GM12873 (cell line): ENCODE measurements around the gene SFTA2.

ENCODE experiments used
- TF ChIP-seq, protein P1 (sequence below): IDR thresholded peaks from 2 replicates; pipeline ENCODE4 v1.5.1; 2012; ENCODE audit warnings: low read depth, mild to moderate bottlenecking, moderate library complexity, low read length, control low read depth; ENCODE audit not compliant: insufficient read depth; ENCODE audit errors: missing control alignments

SFTA2 gene

DNA sequence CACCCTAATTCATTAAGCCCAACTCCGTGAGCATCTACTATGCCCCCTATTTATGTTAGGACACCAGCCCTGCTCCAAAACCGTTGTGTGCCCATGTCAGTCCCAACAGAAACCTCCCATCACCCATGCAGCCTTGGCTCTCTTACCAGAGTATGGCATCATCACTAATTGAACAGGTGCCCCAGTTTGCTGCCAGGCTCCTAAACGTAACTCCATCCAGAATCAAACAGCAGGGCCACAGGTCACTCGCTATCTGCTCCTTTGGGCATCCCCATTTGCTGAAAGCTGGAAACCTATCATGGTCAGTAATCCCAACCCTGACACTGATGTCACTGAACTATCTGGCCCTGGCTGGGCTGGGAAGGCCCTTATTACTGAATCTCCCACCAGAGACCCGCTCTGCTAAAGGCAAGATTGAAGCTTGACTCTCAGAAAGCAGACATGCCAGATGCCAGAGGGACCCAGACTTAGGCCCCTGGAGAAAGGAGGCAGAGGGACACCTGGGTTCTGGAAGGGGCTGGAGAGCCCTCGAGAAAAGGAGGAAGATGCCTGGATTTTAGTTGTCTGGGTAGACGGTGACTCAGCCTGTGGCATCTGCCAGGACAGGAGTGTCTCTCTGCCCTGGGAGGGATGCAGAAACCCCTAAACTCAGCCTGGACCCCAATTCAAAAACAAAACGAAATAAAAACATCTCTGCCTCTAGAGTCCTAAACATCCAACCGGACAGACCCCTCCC, 22.8 kb upstream of the SFTA2 start:
- TF ChIP-seq, protein P1, sequence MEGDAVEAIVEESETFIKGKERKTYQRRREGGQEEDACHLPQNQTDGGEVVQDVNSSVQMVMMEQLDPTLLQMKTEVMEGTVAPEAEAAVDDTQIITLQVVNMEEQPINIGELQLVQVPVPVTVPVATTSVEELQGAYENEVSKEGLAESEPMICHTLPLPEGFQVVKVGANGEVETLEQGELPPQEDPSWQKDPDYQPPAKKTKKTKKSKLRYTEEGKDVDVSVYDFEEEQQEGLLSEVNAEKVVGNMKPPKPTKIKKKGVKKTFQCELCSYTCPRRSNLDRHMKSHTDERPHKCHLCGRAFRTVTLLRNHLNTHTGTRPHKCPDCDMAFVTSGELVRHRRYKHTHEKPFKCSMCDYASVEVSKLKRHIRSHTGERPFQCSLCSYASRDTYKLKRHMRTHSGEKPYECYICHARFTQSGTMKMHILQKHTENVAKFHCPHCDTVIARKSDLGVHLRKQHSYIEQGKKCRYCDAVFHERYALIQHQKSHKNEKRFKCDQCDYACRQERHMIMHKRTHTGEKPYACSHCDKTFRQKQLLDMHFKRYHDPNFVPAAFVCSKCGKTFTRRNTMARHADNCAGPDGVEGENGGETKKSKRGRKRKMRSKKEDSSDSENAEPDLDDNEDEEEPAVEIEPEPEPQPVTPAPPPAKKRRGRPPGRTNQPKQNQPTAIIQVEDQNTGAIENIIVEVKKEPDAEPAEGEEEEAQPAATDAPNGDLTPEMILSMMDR: no peak

DNA sequence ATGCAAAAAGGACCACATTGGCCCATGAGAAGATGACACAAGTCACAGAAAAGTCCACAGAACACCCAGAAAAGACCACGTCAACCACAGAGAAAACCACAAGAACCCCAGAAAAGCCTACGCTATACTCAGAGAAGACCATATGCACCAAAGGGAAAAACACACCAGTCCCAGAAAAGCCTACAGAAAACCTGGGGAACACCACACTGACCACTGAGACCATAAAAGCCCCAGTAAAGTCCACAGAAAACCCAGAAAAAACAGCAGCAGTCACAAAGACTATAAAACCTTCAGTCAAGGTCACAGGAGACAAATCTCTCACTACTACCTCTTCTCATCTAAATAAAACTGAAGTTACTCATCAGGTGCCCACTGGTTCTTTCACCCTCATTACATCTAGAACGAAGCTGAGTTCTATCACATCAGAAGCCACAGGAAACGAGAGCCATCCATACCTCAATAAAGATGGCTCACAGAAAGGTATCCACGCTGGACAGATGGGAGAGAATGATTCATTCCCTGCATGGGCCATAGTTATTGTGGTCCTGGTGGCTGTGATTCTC, 20.0 kb upstream of the SFTA2 start:
- TF ChIP-seq, protein P1: no peak

DNA sequence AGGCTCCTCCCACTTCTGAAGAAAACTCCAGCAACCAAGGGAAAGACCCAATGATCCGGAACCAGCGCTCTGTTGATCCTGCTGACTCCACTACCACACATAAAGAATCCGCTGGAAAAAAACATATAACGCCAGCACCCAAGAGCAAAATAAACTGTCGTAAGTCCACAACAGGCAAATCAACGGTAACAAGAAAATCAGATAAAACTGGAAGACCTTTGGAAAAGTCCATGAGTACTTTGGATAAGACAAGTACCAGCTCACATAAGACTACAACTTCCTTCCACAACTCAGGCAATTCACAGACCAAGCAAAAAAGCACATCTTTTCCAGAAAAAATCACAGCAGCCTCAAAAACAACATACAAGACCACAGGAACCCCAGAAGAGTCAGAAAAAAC, 16.8 kb upstream of the SFTA2 start:
- TF ChIP-seq, protein P1: no peak

DNA sequence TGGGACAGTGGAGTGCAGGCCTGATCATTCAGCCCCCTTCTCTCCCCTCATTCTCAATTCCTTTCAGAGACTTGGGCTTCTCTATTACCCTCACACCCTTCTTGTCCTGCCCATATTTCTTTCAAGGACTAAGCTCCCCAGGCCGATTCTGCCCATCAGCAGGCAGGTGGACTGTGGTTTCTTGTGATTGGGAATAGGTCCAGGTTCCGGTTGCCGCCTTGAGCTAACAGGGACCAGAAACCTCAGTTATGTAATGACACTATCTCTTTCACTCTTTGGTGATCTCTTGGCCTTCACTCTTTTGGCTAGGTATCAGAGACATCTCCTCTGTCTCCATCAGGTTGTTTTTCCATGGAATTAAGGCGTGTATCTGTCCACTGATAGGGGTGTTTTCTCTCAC, 15.3 kb upstream of the SFTA2 start:
- TF ChIP-seq, protein P1: no peak

DNA sequence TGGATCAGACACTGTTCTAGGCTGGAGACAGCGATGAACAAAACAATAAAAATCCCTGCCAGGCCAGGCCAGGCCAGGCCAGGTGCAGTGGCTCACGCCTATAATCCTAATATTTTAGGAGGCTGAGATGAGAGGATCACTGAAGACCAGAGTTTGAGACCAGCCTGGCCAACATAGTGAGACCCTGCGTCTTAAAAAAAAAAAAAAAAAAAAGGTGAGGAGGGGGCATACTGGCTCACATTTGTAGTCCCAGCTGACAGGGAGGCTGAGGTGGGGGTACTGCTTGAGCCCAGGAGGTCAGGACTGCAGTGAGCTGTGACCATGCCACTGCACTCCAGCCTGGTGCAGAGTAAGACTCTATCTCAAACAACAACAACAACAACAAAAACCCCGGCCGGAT, 13.3 kb upstream of the SFTA2 start:
- TF ChIP-seq, protein P1: no peak

DNA sequence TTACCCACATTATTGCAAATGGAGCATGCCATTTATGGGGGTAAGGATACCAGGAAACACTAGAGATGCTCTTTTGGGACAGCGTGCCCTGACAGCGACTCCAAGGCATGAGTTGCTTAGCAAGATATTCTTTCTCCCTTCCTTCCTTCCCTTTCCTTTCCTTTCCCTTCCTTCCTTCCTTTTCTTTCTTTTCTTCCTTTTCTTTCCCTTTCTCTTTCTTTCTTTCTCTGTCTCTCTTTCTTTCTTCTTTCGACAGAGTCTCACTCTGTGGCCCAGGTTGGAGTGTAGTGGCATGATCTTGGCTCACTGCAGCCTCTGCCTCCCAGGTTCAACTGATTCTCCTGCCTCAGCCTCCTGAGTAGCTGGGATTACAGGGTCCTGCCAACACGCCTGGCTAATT, 12.1 kb upstream of the SFTA2 start:
- TF ChIP-seq, protein P1: no peak

DNA sequence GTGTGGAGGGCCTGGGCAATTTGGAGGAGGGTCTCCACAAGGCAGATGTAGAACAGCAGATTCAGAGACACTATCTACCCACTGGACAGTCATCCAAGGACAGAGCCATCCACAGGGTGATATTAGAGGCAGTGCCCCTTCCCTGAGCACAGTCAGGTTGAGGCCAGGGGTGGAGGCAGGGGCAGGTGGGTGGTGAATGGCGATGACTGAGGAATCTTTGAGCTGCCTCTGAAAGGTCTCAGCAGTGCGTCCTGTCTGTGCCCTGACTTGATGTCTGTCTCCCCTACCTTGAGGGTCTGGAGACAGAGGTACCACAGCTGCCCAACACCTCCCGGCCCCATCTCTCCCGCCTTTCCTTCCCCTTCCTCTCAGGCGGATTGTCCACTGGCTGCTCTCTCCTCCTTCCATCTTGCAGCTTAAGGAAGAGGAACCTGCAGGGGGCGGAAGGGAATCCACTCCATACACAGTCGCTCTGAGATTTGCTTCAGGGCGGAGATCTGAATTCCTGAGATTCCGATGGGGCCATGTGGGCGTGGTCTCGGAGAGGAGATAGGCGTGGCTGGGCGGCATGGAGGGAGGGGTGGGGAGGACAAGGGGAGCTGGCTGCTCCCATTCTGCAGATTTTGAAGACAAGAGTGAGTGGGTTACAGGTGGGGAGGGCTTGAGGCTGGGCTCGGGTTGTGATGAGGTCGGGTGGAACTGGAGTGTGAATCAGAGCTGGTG, 10.5 kb upstream of the SFTA2 start:
- TF ChIP-seq, protein P1: no peak
